Osteoblast (primary cell): ENCODE results near the gene TBC1D3B. TPM values are rescaled to one million over a fixed set of nuclear protein-coding genes. Genes with fewer than 3 reads are reported as not detected.
A peak's percentile ranks its signal among the peaks of the same experiment; 100 is the strongest.
"Not testable (repeated sequence)": the region's sequence is repeated elsewhere in the genome, so short reads cannot be mapped to it uniquely, and the experiment has no call there.

ENCODE experiments used
- DNase-seq: peaks from one replicate; pipeline ENCODE4 v3.0.0; 2011; ENCODE audit warnings: low spot score, mixed read lengths; ENCODE audit not compliant: insufficient read length; ENCODE audit errors: missing footprints
- H2AFZ ChIP-seq: 2 replicates; pipeline ENCODE4 v1.6.0; 2011; ENCODE audit warnings: mild to moderate bottlenecking, low read length
- H3K27ac ChIP-seq: 2 replicates; pipeline ENCODE4 v1.5.1; 2011; ENCODE audit warnings: mild to moderate bottlenecking, low read depth, low read length, moderate library complexity
- H3K27me3 ChIP-seq: 2 replicates; pipeline ENCODE4 v1.6.0; 2012; ENCODE audit warnings: mild to moderate bottlenecking, control low read depth, inconsistent platforms, low read length, moderate library complexity; ENCODE audit not compliant: insufficient read depth
- H3K36me3 ChIP-seq: 2 replicates; pipeline ENCODE4 v1.5.1; 2011; ENCODE audit warnings: mild to moderate bottlenecking, low read length, control low read depth, moderate library complexity; ENCODE audit not compliant: insufficient read depth
- H3K4me1 ChIP-seq: 2 replicates; pipeline ENCODE4 v1.5.1; 2011; ENCODE audit warnings: mild to moderate bottlenecking, low read length, control low read depth, moderate library complexity; ENCODE audit not compliant: insufficient read depth
- H3K4me2 ChIP-seq: 2 replicates; pipeline ENCODE4 v1.6.0; 2011; ENCODE audit warnings: mild to moderate bottlenecking, low read length; ENCODE audit not compliant: insufficient read depth
- H3K4me3 ChIP-seq: fragments of 200-600 bp; sonication (generic); 3 replicates; pipeline ENCODE4 v1.5.1; 2012; ENCODE audit warnings: mild to moderate bottlenecking, low read length, inconsistent platforms; ENCODE audit not compliant: insufficient read depth
- H3K79me2 ChIP-seq: 2 replicates; pipeline ENCODE4 v1.6.0; 2012; ENCODE audit warnings: mild to moderate bottlenecking, low read length, control low read depth, inconsistent platforms; ENCODE audit not compliant: insufficient read depth
- H3K9me3 ChIP-seq: 2 replicates; pipeline ENCODE4 v1.5.1; 2011; ENCODE audit warnings: low read depth, low read length, control low read depth
- H4K20me1 ChIP-seq: 2 replicates; pipeline ENCODE4 v1.6.0; 2012; ENCODE audit warnings: mild to moderate bottlenecking, low read length, control low read depth; ENCODE audit not compliant: insufficient read depth
- CTCF ChIP-seq: IDR thresholded peaks from 2 replicates; pipeline ENCODE4 v1.5.1; 2011; ENCODE audit warnings: mild to moderate bottlenecking, low read depth, low read length, moderate library complexity; ENCODE audit errors: extremely low read depth
- total RNA-seq: library from RNA; depleted of rRNA; stranded (reverse); fragments of >200 nt; gene quantifications from 2 replicates; pipeline ENCODE4 v1.2.3, GENCODE V29; 2012

Gene TBC1D3B
- total RNA-seq, 1 donor, result 0.36 TPM

- TF ChIP-seq CTCF, result no peak
- no peak overlapping the region for H3K27ac ChIP-seq
- peak overlapping the region; percentile 73 for H3K4me3 ChIP-seq
- DNase-seq, result peak; percentile 72
- no peaks in the 10 kb centered on the region for H3K79me2 ChIP-seq
- no peaks in the 10 kb centered on the region for H3K9me3 ChIP-seq
- no peaks in the 10 kb centered on the region for H4K20me1 ChIP-seq
- H2AFZ ChIP-seq, result peak overlapping the region; percentile 83
- peak overlapping the region; percentile 84 for H3K4me2 ChIP-seq
- H3K36me3 ChIP-seq, result no peaks in the 10 kb centered on the region
- no peaks in the 10 kb centered on the region for H3K4me1 ChIP-seq
- peaks cover 4% of the 10 kb centered on the region for H3K27me3 ChIP-seq
Measured at GRCh38 chr17:36182176-36183000, 6.0 kb upstream of the TBC1D3B start.

- H3K4me1 ChIP-seq, H3K9me3 ChIP-seq, H4K20me1 ChIP-seq, H3K36me3 ChIP-seq, H3K4me3 ChIP-seq, H3K27me3 ChIP-seq, H3K79me2 ChIP-seq, H2AFZ ChIP-seq, H3K27ac ChIP-seq, H3K4me2 ChIP-seq: not testable (repeated sequence)
- peak; percentile 25 for DNase-seq
Measured at GRCh38 chr17:36181446-36182175, 5.2 kb upstream of the TBC1D3B start.

- H3K4me3 ChIP-seq, H4K20me1 ChIP-seq, H3K36me3 ChIP-seq, H3K4me2 ChIP-seq, H2AFZ ChIP-seq, H3K27ac ChIP-seq, H3K4me1 ChIP-seq, H3K9me3 ChIP-seq, H3K27me3 ChIP-seq, H3K79me2 ChIP-seq, DNase-seq: not testable (repeated sequence)
Measured at GRCh38 chr17:36168836-36169235, 7.6 kb downstream of the TBC1D3B start.

GRCh38 chr17:36153895-36154610, 22.4 kb downstream of the TBC1D3B start:
- Histone ChIP-seq H3K4me1 (peaks cover 10% of the 10 kb centered on the region), H3K4me2 (no peak overlapping the region), H4K20me1 (peaks cover 2% of the 10 kb centered on the region), H3K36me3 (no peaks in the 10 kb centered on the region), H3K79me2 (no peaks in the 10 kb centered on the region), H3K27me3 (no peaks in the 10 kb centered on the region), H3K9me3 (no peaks in the 10 kb centered on the region), H3K27ac (no peak overlapping the region), H2AFZ (no peak overlapping the region), H3K4me3 (no peak overlapping the region)
- TF ChIP-seq CTCF, result no peak
- no peak for DNase-seq
